RPMI7951 (cell line): ENCODE measurements around the gene UVRAG. TPM values are rescaled to one million over a fixed set of nuclear protein-coding genes. Genes with fewer than 3 reads are reported as not detected.

Source experiments
- DNase-seq: peaks from one replicate; pipeline ENCODE4 v3.0.0-alpha.2; 2012; ENCODE audit warnings: low read depth
- total RNA-seq: library from RNA; depleted of rRNA; stranded (reverse); fragments of >200 nt; shearing (Covaris generic); gene quantifications from 2 replicates; pipeline ENCODE4 v1.2.3, GENCODE V29; 2014; rRNA removed

The UVRAG gene
- 12.3 and 17.7 TPM in 2 replicates for total RNA-seq

DNA sequence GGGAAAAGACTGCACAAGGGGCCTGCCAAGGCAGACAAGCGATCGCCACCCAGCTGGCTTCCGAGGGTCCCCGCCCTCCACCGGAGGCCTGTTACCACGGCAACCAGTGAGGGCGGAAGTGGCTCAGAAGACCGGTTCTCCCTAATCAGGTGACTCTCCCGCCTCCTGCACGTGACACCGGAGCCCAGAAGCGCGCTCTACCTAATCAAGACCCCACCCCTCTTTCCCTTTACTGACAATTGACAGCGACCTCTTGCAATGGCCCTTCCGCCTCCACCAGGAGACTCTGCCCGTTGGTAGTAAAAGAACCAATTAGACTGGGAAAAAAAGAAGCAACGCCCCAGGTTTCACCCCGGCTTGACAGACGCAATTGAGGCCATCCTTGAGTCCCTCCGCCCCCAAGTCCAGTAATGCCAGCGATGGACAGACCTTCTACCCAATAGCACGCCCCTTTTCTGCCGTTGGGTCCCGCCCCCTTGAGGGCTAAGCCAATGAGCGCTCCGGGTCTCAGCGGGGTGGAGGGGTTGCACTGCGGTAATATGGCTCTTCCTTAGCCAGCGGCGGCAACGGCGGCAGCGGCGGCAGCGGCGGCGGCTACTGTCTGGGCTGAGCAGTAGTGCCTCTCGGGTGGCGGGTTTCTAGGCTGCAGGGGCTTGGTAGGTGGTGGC, at the start of gene UVRAG:
Gene UVRAG (plus strand): TSS at position 534 of the 668 bp plus-strand sequence. CDS start 198 bp downstream, outside the sequence.
- DNase-seq = peak; percentile 99

DNA sequence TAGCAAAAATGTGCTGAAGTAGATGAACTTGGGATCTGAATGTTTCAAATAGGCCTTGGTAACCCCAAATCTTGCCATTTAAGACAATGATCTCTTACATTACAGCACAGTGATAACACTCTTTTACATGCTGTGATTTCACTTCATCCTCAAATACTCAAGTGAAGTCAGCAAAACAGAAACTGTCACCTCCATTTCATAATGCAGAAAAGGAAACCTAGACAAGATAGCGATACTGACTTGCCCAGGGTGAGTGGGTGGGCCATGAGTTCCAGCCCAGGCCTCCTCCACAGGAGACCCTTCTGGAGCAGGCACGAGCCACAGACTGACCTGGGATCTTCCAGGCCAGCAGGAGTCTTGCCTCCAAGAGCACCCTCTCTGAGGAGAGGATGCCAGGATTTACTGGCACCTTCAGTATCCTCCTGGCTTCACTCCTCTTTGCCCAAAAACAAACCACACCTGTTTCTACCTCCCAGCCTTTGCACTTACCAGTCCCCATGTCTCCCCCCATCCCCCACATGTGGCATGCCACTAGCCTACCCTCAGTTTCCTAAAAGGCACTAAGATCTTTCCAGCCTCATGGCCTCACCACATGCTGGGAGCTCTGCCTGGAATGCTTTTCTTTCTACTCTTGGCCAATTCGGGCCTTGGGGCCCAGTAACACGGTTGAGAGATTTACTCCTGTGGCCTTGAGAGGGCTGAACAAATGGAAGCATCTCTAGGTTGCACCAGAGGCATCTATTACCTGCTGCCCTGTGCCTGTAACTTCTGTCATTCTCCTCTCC, 48.4 kb upstream of the UVRAG start:
- DNase-seq = no peak

DNA sequence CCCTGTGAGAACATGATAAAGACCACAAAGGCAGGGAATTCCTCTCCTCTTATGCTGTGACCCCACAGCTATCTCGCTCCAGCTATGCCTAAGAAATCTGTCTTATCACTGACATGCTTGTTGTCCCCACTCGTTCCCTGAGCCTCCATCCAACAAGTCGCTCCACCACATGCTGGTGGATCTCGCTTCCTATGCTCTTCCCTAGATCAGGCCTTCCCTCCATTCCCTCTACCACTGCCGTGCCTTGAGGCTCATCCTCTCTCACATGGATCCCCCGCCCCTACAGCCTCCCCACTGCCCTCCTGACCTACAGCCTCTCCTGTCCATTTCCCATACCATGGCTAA, 47.8 kb upstream of the UVRAG start:
- no peak for DNase-seq

DNA sequence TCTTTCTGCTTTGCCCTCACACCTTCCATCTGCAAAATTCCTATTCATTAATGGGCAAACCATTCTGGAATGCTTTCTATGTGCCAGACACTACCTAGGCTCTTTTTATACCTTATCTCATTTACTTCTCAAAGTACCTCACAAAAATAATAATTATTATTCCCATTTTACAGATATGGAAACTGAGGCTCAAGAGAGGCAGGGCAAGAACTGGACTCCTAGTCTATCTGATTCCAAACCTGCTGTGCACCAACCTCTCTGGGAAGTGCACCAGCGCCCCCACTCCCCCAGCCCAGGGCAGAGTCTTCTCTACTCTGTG, 47.3 kb upstream of the UVRAG start:
- DNase-seq = no peak

DNA sequence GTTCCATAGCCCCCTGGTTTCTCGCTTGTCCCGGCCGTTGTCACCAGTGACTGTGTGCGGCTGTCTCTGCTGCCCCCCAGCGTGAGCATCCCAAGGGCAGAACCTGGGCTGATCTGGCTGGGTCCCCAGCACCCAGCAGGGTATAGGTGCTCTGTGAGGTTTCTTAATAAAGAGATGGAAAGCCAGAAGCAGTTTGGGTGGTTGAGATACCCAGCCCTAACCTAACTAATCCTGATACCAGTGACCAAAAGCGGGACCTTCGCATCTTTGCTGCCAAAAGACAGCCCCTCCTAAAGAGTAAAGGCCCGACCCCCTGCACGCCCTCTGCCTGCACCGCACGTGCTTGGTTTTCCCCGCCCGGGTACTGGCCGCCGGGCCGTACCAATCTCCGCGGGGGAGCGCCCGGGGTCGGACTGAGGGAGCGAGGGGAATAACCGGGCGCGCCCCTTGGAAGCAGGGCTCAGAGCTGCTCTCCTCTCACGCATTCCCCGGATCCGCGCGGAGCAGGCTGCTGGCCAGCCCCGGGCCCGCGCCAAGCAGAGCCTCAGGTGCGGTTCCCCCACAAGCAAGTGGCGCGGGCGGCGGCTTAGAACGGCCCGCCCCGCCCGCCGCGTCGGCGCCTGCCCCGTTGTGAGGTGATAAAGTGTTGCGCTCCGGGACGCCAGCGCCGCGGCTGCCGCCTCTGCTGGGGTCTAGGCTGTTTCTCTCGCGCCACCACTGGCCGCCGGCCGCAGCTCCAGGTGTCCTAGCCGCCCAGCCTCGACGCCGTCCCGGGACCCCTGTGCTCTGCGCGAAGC, 46.7 kb upstream of the UVRAG start, which contains the start of gene DGAT2:
Gene DGAT2 (plus strand): TSS at position 667 of the 797 bp plus-strand sequence. CDS start 214 bp downstream, outside the sequence.
- peak; percentile 65 for DNase-seq

DNA sequence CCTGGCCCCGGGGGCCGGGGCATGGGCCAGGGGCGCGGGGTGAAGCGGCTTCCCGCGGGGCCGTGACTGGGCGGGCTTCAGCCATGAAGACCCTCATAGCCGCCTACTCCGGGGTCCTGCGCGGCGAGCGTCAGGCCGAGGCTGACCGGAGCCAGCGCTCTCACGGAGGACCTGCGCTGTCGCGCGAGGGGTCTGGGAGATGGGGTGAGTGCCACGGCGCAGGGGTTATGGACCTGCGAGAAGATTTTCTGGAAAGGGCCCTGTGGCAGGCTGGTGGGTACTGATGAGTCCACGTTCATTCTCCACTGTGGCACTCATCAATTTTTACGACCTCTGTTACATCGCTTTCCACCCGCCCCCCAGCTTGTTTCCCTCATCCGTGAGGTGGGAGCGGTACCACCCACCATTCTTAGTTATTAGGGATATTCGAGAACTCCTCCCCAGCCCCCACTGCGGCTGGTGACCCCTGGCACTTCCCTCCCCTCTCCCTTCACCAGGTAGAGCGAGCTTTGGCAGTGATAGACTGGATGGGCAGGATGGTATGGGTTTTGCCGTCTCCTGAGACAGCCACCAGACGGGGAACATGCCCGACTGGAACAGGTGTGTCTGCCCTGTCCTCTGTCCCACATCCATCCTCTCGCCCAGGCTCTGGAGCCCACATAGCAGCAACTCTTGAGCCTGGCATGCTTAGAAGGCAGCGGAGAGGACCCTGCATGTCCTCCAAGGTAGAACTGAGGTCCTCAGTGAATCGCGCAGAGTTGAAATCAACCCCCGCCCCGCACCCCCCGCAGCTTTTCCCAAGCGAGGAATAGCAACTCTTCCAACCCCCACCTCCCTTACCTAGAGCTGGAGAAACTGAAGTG, 45.9 kb upstream of the UVRAG start:
- no peak for DNase-seq

DNA sequence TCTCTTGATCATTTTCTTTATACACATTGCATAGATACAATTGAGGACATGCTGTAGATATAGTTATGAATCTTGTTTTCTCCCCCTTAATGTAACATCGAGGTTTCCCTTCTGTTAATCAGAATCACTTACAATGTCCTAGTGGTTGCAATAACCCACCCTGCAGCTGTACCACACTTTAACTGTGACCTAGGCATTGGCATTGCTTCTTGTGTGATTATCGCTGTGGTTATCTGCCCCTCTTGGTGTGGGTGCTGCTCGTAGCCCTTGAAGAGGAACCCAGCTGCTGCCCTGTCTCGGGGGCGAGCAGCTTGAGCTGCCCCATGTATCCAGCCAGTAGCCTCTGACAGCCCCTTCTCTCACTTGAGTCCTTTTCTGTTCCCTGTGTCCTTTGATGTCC, 44.9 kb upstream of the UVRAG start:
- no peak for DNase-seq

DNA sequence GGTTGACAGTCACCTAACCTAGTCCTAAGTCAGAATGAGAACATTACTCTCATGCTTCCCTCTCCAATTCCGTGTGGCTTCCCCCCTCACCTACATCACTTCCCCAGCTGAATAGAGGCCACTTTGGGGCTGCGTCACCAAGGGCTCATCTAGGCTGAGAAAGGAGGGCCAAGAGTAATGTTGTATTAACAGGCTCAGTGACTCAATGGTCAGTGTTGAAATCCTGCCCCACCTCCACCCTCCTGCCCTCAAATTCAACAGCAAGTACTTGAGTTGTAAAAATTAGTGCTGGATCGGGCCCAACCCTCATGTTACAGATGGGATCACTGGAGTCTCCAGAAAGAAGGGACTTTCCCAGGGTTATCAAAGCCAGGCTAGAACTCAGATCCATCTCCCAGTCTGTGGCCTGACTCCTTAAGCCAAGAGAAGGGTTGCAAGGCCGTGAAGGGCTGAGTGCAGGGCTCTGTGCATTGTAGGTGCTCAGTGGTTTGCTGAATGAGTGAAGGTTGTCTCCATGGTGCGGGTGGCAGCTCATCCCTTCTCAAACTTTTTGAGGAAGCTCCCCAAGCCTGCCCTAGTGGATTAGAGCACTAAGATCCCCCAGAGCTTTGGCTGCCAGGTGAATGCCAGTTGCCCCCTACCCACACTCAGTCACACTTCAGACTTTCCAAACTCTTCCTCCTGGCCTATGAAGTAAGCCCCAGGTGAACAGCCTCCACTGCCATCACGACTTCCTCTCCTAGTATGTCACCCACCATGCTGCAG, 43.2 kb upstream of the UVRAG start:
- peak; percentile 67 for DNase-seq

DNA sequence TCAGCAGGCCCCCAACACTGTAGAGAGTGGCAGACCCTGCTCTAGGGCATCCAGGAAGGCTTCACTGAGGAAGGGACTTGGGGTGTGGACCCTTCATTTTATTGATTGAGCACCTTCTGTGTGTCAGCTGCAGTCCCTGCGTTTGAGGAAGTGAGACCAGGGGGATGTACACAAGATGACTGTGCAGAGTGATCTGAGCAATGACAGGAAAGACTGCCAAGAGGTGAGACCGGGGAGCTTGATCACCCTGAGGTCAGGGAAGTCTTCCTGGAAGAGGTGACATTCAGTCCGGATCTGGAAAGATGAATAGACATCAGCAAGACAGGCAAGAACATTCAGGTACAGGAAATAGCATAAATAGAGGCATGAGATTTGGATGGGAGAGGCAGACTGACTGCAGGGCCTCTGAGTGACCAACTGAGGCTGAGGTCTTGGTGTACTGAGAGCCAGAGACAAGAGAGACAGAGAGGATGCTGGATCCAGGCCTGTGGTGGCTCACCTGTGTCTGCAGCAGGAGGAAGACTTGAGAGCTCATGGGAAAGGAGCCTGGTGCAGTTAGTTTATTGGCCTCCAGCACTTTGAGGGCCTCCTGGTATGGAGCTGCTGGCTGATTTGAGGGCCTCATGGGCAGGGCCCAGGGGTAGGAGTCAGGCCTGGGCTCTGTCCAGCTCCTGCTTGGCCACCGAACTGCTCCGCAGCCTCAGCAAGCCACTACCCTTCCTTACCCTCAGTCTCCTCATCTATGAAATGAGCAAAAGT, 41.2 kb upstream of the UVRAG start:
- DNase-seq = no peak

DNA sequence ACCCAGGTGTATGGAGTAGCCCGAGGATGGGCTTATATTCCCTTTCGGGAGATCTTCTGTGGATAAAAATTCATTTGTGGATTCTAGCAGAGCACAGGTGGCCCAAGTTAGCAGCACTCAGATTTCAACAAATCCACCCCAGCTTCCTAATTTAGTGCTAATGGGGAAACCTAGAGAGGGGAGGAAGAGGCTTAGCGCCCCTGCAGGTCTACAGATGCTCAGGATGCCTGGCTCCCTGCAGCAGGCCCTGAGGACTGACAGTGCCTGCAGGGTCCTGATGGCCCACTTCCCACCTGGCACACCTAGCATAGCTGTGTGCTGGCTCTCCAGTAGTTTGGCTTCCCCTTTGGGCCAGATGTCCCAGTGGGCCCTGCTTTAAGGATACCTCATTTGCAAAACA, 40.0 kb upstream of the UVRAG start:
- no peak for DNase-seq

DNA sequence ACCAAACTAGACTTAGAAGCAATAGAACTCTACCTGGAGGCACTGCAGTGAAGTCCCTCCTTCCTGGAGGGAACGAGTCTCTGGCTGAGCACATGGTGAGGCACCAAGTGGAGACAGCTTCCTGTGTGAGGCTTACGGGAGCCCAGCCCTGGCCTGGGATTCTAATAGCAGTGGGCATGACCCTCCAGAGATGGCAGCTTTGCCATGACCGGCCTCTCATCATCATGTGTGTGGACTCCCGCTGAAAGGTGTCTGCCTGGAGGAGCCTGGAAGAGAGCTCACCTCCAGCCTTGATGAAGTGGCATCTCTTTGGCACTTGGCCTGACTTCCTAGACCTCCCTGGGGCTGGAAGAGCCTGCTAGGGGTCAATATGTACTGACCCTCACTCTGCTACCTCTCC, 38.5 kb upstream of the UVRAG start:
- no peak for DNase-seq

DNA sequence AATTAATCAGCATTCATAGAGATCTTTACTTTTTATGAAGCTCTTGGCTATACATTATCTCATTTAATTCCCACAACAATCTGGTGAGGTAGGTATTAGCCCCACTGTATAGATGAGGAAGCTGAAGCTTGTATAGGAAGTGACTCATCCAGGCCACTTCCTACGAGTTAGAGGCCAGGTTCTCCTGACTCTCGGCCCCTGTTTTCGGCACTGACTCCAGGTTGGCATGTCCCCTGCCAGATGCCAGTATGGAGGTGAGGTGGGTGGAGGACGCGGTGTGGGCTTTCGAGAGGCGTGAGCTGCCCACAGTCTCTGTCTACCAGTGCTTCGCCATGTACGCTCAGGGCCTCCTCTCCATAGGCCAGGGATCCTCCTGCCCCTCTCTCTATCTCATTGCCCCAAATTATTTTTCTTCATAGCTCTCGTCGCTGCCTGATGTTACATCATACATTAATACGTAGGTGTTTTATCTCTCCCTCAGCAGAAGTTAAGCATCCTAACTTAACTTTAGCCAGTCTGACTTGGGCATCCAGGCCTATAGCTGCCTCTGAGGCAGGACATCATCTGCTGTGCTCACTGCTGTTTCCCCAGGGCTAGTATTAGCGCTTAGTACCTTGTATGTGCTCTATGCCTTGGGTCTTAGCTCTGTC, 37.4 kb upstream of the UVRAG start:
- DNase-seq = no peak

DNA sequence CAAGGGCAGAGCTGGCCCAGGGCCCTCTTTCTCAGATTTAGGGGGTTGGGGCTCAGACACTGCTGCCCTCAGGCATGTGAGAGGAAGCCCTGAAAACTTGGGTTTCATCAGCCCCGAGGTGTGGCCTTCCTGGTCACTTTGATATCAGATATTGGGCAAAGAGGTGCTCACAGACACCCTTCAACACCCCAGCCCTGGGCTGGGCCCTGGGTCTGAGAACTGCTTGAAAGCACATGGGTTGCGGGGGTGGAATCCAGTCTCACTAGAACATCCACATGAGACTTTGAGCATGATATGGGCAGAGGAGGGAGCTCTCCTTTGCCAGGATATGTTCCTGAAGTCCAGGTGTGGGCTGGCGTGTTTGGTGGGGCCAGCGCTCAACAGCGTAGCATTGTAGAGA, 36.0 kb upstream of the UVRAG start:
- DNase-seq = no peak

DNA sequence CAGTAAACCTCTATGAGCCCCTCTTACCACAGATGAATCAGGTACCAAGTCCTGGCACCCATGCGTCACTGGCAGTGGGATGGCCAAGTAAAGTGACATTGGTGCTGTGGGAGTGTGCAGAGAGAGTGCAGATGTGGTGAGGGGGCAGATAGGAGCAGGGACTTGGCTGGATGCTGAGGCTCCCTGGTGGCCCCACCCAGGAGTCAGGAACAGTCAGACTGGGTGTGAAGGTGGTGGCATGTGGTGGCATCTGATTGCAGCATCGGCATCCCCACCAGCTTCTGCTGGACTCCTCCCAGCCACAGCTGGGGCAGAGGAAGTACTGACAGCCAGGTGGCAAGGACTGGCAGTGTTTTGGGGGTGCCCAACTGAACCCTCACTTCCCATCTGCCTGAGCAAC, 35.0 kb upstream of the UVRAG start:
- no peak for DNase-seq

DNA sequence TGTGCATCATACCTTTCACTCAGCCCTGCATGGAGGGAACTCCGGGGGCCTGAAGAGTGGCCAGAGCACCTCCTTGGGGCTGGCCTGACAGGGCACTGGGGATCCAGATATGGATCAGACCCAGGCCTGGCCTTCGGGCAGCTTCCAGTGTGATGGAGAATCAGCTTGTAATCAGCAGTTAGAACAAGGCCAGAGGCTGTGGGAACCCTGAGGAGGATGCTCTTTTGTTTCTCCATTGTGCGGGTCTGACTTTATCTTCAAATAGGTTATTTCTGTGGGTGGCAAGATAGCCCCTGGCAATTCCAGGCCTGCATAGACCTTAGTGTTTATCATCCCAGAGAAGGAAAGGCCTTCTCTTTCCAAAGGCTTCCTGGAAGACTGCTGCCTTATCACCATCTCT, 34.1 kb upstream of the UVRAG start:
- no peak for DNase-seq

DNA sequence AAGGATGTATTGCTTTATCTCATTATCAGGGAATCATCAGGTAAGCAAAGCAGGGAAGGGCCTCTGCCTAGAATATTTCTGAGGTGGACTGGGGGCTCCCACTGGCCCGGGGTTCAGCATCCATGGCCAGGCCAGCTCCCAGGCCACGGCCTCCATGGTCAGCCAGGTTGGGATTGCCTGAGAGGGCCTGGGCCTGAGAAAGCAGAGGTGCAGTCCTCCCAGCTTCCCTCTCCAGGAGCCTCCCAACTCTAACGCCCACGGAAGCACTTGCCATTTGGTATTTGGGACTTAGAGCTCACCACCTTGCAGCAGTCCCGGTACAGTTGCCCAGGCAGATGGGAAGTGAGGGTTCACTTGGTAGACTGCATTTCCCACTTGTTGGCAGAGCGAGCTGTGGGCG, 33.7 kb upstream of the UVRAG start:
- no peak for DNase-seq

DNA sequence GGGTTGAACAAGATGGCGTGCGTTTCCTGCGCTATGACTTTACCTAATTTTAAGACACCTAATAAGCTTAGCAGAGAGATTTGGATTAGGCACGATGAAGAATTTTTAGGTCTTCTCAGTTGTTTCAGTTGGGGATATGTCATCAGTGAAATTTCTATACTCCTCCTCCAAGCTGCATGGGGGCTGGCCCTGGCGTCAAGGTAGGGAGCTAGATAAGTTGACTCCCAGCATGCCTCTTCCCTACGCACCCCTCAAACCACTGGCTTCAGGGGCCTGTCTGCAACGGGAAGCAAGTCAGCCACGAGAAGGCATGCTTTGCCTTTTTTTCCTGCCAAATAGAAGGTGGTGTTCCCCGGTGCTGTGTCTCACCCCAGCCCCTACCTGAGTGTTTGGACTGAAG, 33.2 kb upstream of the UVRAG start:
- no peak for DNase-seq

DNA sequence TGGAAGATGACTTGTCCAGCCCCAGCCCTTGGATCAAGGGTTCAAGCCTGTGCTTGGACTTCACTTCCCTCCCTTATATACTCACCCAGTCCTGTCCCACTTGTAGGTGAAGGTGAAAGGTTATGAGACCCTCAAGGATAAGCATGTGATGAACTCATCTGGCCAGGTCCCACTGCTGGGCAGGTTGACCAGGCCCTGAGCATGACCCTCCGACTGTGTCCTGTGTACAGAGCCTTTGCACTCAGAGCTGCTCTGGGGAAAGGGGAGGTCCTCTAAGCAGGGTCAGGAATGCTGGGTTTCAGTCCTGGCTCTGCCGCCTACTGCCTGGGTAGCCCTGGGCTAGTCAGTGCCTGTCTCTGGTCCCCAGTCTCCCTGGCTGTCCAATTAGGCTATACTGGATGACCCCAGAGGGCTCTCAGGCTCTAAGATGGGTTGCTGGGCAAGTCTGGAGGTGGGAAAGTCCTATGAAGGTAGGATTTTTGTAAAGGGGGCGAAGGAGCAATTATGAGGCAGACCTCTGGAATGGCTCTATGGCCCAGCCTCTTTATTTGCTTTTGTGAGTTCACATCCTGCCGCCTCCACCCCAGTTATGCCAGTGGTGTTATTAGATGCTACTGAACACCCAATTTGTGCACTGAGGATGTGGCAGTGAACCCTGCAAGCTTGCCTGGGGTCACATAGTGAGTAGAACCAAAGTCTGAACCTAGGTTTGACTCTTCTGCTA, 32.3 kb upstream of the UVRAG start:
- no peak for DNase-seq
